Upper lobe of left lung (tissue), 6 donors: ENCODE data around the gene GAL3ST2. TPM values are rescaled to one million over a fixed set of nuclear protein-coding genes. Genes with fewer than 3 reads are reported as not detected.
A peak's percentile ranks its signal among the peaks of the same experiment; 100 is the strongest.
"Not testable (repeated sequence)": the region's sequence is repeated elsewhere in the genome, so short reads cannot be mapped to it uniquely, and the experiment has no call there.

ENCODE experiments used
- ATAC-seq, 2 donors: fragments of 200-7000 bp; cut with Tn5 transposase; one replicate each; pipeline ENCODE4 v1.9.1; 2022; ENCODE audit warnings: mild to moderate bottlenecking in 2 of 2, moderate library complexity in 2 of 2; ENCODE audit not compliant: low FRiP score in 2 of 2
- DNase-seq, 2 donors: peaks; one replicate each; pipeline ENCODE4 v3.0.0-alpha.2; 2019 to 2020
- H3K27ac ChIP-seq, 4 donors: fragments of 200-600 bp; sonication (generic); one replicate each; pipeline ENCODE4 v1.5.1; 2016 to 2019
- H3K27me3 ChIP-seq, 4 donors: fragments of 200-600 bp; sonication (generic); one replicate each; pipeline ENCODE4 v1.5.1; 2017 to 2019
- H3K36me3 ChIP-seq, 4 donors: fragments of 200-600 bp; sonication (generic); one replicate each; pipeline ENCODE4 v1.5.1; 2016 to 2019
- H3K4me1 ChIP-seq, 4 donors: fragments of 200-600 bp; sonication (generic); one replicate each; pipeline ENCODE4 v1.5.1; 2018 to 2019
- H3K4me3 ChIP-seq, 4 donors: fragments of 200-600 bp; sonication (generic); one replicate each; pipeline ENCODE4 v1.5.1; 2017 to 2019; ENCODE audit warnings: mild to moderate bottlenecking in 2 of 4, moderate library complexity in 1 of 4
- H3K9me3 ChIP-seq, 4 donors: fragments of 200-600 bp; sonication (generic); one replicate each; pipeline ENCODE4 v1.5.1; 2018 to 2019
- EP300 ChIP-seq, 4 donors: sonication (generic); formaldehyde crosslinking; IDR thresholded peaks; one replicate each; pipeline ENCODE4 v1.5.1; 2017; ENCODE audit warnings: antibody characterized with exemption in 4 of 4, control low read depth in 2 of 4
- POLR2A ChIP-seq, 4 donors: fragments of 450-650 bp; IDR thresholded peaks; one replicate each; pipeline ENCODE4 v1.5.1; 2016 to 2017; ENCODE audit warnings: antibody characterized with exemption in 4 of 4, mild to moderate bottlenecking in 2 of 4
- POLR2AphosphoS5 ChIP-seq, 2 donors: sonication (generic); formaldehyde crosslinking; IDR thresholded peaks; one replicate each; pipeline ENCODE4 v1.5.1; 2017; ENCODE audit warnings: antibody characterized with exemption in 2 of 2
- WGBS, 2 donors: methylation state at CpG; one replicate each; pipeline ENCODE4 v1.1.5; 2017 to 2018; 5-methylcytosine and 5-hydroxymethylcytosine counted together
- total RNA-seq, 6 donors: library from RNA; depleted of rRNA in 4 of 6; stranded (reverse); fragments of >200 nt in 4 of 6; gene quantifications; one replicate each; pipeline versions ENCODE4 v1.1.0 to v1.2.1, GENCODE V29; 2016 to 2021
- TF ChIP-seq, protein P1 (sequence below), 6 experiments: fragments of 450-650 bp in 4 of 6; fragments of 200-600 bp in 2 of 6; sonication (generic) in 2 of 6; IDR thresholded peaks; one replicate each; pipeline ENCODE4 v1.5.1; 2016 to 2019; ENCODE audit warnings: antibody characterized with exemption in 6 of 6
- donor health status: DM: no; HTN: no; CAD: no; lungs with moderate emphysema.
- donor health status: DM: no; HTN: yes; CAD: no; lungs with severe emphysema.

GAL3ST2 gene
- total RNA-seq, 6 donors from 2014 or later: 0.59 to 2.1 (median 0.91) TPM; not detected in 3

DNA sequence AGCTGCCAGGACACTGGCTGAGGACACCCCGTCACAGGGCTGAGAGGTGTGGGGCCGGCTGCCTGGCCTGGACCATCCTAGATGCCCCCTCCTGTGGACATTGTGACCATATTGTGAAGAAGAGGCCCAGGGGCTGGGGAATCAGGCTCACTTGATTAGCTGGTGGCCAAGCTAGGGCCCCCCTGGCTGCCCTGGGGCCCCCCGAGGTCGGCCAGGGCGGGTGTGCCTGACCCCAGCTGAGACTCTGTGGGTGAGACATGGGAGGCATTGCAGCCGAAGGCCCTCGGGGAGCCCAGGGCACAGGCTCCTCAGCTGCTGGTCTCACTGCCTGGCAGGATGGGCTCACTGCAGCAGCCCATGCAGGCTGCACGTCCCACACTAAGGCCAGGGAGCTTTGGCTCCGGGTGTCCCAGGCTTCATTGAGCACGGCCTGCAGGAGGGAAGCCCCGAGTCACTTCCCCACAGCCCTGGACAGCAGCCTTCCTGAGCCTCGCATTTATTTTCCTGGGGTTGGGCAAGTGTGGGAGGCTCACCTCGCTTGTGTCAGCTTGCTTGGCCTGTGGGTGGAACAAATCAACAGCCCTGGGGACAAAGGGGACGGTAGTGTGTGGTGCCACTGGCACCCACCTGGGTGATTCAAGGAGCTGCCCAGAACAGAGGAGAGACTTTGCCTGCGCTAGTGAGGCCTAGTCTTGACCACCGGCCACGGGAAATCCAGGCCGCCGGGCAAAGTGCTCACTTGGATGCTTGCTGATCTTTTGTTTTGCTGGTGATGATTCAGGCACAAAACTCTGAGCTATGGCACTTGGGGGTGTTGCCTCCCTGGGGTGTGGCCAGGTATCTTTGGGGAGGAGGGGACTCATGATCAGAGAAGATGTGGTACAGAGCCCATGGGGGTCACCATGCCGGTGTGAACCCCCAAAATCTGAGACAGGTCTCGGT lies 1.3 kb downstream of the GAL3ST2 start:
- 76 to 95% methylated on average over 3 to 21 of the region's 21 CpGs for WGBS, 2 donors
- Histone ChIP-seq H3K4me1 (no peaks in the 10 kb centered on the region), H3K9me3 (peaks cover 0 to 6% (median 2%) of the 10 kb centered on the region in 4 donors), H3K27ac (no peak overlapping the region), H3K4me3 (no peak overlapping the region), H3K36me3 (no peaks in the 10 kb centered on the region), H3K27me3 (peaks cover 0 to 2% (median 0%) of the 10 kb centered on the region in 4 donors)
- TF ChIP-seq POLR2AphosphoS5 (IDR thresholded peaks at IDR 0.05): no peak
- TF ChIP-seq, protein P1, sequence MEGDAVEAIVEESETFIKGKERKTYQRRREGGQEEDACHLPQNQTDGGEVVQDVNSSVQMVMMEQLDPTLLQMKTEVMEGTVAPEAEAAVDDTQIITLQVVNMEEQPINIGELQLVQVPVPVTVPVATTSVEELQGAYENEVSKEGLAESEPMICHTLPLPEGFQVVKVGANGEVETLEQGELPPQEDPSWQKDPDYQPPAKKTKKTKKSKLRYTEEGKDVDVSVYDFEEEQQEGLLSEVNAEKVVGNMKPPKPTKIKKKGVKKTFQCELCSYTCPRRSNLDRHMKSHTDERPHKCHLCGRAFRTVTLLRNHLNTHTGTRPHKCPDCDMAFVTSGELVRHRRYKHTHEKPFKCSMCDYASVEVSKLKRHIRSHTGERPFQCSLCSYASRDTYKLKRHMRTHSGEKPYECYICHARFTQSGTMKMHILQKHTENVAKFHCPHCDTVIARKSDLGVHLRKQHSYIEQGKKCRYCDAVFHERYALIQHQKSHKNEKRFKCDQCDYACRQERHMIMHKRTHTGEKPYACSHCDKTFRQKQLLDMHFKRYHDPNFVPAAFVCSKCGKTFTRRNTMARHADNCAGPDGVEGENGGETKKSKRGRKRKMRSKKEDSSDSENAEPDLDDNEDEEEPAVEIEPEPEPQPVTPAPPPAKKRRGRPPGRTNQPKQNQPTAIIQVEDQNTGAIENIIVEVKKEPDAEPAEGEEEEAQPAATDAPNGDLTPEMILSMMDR (IDR thresholded peaks at IDR 0.05): no peak
- no peak for TF ChIP-seq EP300 (IDR thresholded peaks at IDR 0.05)
- TF ChIP-seq POLR2A (IDR thresholded peaks at IDR 0.05): no peak
- DNase-seq (peak; percentile 17 to 74), ATAC-seq (no peak)

DNA sequence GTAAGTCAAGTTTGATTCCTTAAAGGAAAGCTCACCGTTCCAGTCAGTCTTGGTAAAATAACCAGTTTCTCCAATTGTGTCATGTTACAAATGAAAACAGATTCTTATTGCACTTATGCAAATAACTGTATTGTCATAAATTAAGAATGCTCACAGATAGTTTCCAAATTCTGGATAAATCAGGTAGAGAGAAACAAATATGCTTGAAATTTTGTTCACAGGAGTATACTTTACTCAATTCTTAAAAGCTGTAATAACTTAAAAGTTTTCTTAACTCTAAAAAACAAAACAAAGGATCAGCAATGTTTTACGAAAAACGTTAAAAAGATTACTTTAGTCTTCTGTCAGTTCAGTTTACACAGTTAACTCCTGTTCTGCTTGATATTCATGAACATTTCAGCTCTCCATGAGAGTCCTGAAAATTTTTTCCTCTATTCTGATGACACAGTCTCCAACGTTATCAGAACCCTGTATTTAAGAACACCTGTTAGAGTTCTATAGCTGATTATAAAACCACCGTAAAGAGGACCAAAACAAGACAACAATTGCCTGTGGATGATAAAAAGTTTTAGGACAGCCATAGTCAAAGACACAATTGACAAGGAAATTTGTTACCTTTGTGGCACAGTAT lies 4.4 kb downstream of the GAL3ST2 start:
- TF ChIP-seq, protein P1 (IDR thresholded peaks at IDR 0.05): no peak
- no peak for TF ChIP-seq POLR2AphosphoS5 (IDR thresholded peaks at IDR 0.05)
- no peak for TF ChIP-seq POLR2A (IDR thresholded peaks at IDR 0.05)
- TF ChIP-seq EP300 (IDR thresholded peaks at IDR 0.05): no peak
- peaks cover 0 to 6% (median 2%) of the 10 kb centered on the region in 4 donors for H3K9me3 ChIP-seq
- H3K4me1 ChIP-seq: no peaks in the 10 kb centered on the region
- no peak overlapping the region for H3K4me3 ChIP-seq
- DNase-seq (no peak), ATAC-seq (no peak)
- no peak overlapping the region for H3K27ac ChIP-seq
- no peaks in the 10 kb centered on the region for H3K36me3 ChIP-seq
- 88 to 91% methylated on average over 5 of the region's 5 CpGs for WGBS, 2 donors
- no peaks in the 10 kb centered on the region for H3K27me3 ChIP-seq

DNA sequence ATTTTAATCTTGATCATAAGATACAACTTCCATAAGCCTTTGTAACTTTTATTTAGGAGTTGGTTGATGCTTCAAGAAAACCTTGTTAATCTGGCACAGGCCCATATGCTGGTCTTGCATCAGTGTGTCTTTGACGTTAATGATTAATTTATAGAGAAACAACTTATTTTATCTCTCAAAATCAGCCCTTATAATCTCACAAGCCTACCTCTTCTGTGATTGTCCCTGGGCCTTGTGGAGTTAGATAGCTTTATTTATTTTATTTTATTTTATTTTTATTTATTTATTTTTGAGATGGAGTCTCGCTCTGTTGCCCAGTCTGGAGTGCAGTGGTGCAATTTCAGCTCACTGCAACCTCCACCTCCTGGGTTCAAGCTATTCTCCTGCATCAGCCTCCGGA lies 5.4 kb downstream of the GAL3ST2 start:
- not testable (repeated sequence) for H3K4me3 ChIP-seq, DNase-seq, H3K36me3 ChIP-seq, H3K27ac ChIP-seq, H3K27me3 ChIP-seq, H3K9me3 ChIP-seq, ATAC-seq, H3K4me1 ChIP-seq
- WGBS, 2 donors: 92 to 95% methylated on average over 3 of the region's 3 CpGs

DNA sequence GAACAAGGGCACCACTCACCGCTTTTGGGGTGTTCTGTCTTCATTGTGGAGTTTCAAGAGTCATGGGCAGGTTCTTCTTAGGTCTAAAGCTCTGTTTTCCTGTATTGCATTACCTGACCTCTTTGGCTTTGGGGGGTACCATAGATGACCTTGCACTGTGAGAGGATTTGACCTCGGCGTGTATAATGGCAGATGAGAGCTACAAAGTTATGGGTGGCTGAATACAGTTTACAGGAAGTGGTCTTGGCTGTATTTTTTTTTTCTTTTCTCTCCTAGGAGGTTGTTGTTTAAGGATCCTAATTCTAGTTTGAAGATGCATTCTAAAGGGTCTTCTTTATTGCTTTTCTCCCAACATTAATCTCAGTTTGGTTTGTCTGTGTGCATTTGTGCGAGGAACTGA lies 11.5 kb downstream of the GAL3ST2 start:
- H3K9me3 ChIP-seq: no peaks in the 10 kb centered on the region
- DNase-seq (no peak), ATAC-seq (no peak)
- H3K4me1 ChIP-seq: no peaks in the 10 kb centered on the region
- no peaks in the 10 kb centered on the region for H3K27me3 ChIP-seq
- TF ChIP-seq, protein P1 (IDR thresholded peaks at IDR 0.05): no peak
- TF ChIP-seq EP300 (IDR thresholded peaks at IDR 0.05): no peak
- no peak for TF ChIP-seq POLR2A (IDR thresholded peaks at IDR 0.05)
- TF ChIP-seq POLR2AphosphoS5 (IDR thresholded peaks at IDR 0.05): no peak
- H3K36me3 ChIP-seq: no peaks in the 10 kb centered on the region
- H3K27ac ChIP-seq: no peak overlapping the region
- no peak overlapping the region for H3K4me3 ChIP-seq
- WGBS, 2 donors: 82 to 84% methylated on average over 4 of the region's 4 CpGs

DNA sequence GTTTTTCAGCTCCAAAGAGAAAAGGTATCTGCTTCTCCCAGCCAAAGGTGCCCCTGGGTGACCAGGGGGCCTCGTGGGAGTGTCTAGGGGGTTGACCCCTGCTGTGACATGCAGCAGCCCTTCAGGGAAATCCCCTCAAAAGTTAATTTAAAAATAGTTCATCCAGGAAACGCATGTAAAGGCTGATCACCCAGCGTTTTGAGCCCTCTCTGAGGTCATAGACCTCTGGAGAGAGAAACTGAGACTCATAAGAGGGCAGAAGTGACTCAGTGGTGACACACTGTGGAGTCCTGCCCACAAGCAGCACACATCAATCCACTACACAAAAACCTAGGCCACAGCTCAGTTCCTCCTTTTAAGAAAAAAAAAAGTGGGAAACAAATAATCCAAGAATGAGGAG lies 11.9 kb downstream of the GAL3ST2 start:
- DNase-seq: no peak
- 30 to 34% methylated on average over 3 of the region's 3 CpGs for WGBS, 2 donors
- ATAC-seq: no peak
- Histone ChIP-seq H3K4me3 (no peak overlapping the region), H3K27ac (no peak overlapping the region), H3K4me1 (no peaks in the 10 kb centered on the region), H3K36me3 (no peaks in the 10 kb centered on the region), H3K27me3 (no peaks in the 10 kb centered on the region), H3K9me3 (no peaks in the 10 kb centered on the region)
- TF ChIP-seq, protein P1 (IDR thresholded peaks at IDR 0.05): no peak
- TF ChIP-seq POLR2AphosphoS5 (IDR thresholded peaks at IDR 0.05) (no peak), POLR2A (IDR thresholded peaks at IDR 0.05) (no peak), EP300 (IDR thresholded peaks at IDR 0.05) (no peak)

DNA sequence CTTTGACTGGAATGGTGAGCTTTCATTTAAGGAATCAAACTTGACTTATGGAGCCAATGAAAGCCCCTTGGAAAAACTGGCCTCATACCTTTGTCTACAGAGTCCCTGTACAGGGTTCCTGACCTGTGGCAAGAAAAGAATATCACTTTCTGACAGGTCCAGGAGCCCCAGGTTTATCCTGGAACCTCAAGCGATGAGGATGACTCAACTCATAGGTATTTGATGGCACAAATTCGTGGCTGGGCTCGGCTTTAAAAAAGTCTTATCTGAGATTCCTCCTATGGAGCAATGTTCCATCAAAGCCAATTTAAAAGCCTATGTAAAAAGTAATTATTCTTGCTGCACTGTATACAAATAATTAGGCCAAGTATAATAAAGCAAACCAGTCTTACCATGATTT lies 14.8 kb downstream of the GAL3ST2 start:
- 85 to 94% methylated on average over 3 of the region's 3 CpGs for WGBS, 2 donors
- not testable (repeated sequence) for H3K36me3 ChIP-seq, H3K9me3 ChIP-seq, H3K4me1 ChIP-seq, ATAC-seq, DNase-seq, H3K27me3 ChIP-seq, H3K27ac ChIP-seq, H3K4me3 ChIP-seq
